GM18498 (cell line): ENCODE measurements around the gene SELENOF.
A peak's percentile ranks its signal among the peaks of the same experiment; 100 is the strongest.
"Not testable (repeated sequence)": the region's sequence is repeated elsewhere in the genome, so short reads cannot be mapped to it uniquely, and the experiment has no call there.

Experiments
- ATAC-seq: cut with Tn5 transposase; IDR thresholded peaks from one replicate; pipeline ENCODE4 v1.9.1; 2021; ENCODE audit warnings: mild to moderate bottlenecking, moderate library complexity; ENCODE audit not compliant: unreplicated experiment

SELENOF gene

GRCh38 chr1:86922445-86922844, 8.5 kb upstream of the SELENOF start:
- ATAC-seq: no peak

- no peak for ATAC-seq
Measured at GRCh38 chr1:86916752-86917151, 2.8 kb upstream of the SELENOF start.

- ATAC-seq: no peak
Measured at GRCh38 chr1:86915737-86916235, 1.9 kb upstream of the SELENOF start.

GRCh38 chr1:86914998-86915736, 1.2 kb upstream of the SELENOF start:
- ATAC-seq: peak; percentile 18

DNA sequence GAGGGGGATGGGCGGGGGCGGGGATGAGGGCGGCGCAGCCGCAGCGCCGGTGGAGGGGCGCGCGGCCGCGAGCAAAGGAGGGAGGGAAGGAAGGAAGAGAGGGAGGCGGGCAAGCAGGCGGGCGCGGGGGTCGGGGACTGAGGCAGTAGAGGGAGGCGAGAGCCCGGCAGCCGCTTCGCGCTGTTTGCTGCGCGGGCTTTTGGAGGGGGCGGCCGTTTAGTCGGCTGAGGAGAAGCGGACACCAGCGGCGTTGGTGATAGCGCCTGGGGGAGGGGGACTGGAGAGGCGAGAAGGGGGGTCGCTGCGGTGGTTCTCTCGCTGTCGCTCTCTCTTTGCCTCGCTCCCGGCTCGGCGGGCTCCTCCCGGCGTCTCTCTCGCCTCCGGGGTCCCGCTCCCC, 673 bp upstream of the SELENOF start, which contains the start of gene HS2ST1:
Gene HS2ST1 (plus strand): TSS at position 35 of the 397 bp plus-strand sequence.
- ATAC-seq: no peak

DNA sequence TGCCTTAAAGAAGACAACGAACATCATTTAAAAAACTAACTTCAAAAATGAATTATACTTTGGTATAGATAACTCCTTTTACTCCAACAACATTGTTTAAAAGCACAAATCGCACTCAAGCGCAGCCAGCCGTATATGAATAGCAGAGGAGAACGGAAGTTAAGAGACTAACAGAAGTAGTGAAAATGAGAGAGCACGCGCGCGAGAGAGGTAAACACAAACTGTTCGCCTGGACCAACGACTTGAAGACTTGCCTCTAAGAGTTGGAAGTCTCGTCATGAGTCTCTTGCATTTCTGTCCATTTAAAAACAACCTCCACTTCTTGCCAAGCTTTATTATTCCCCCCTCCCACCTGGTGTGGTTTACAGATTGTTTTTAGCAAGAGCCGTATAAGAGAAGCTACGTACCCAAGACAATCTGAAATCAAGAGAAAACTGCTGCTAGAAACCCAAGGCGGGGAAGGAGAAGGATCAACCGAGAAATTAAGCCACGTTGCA, 479 bp downstream of the SELENOF start:
- ATAC-seq: peak; percentile 19

DNA sequence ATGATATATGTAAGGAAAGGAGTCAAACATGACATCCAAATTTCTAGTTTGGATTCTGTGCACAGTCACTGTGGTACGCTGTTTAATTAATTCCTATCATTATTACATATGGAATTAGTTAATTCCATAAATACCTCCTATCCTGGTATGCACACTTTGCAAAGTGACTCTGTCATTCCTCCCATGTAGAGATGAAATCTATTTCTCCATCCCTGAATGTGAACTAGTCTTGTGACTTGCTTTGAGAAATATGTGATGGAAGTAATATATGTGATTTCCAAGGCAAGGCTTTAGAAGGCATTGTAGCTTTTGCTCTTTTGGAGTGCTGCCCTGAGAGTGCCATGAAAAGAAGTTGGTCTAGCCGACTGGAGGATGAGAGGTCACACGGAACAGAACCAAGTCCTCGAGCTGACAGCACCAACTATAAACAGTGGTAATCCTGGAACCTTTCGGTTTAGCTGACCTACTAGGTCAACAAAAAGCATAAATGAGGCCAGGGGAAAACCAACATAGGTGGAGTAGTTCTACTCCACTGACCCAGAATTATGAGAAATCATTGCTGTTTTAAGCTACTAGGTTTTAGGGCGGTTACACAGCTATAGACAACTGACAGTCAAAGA, 1.5 kb downstream of the SELENOF start:
- no peak for ATAC-seq

DNA sequence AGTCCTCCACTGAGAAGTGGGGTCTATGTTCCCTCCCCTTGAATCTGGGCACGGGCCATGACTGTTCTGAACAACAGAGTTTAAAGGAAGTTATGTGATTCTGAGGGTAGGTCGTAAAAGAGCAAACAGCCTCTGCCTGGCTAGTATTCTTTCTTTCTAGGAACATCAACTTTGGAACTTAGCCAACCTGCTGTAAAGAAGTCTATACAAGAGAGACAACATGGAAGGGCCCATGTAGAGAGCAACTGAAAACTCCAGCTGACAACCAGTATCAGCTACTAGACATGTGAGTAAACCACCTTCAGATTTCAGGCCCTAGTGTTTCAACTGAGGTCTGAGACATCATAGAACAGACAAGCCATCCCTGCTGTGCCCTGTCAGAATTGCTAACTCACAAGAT, 7.5 kb downstream of the SELENOF start:
- no peak for ATAC-seq

GRCh38 chr1:86905875-86906274, 8.1 kb downstream of the SELENOF start:
- no peak for ATAC-seq

DNA sequence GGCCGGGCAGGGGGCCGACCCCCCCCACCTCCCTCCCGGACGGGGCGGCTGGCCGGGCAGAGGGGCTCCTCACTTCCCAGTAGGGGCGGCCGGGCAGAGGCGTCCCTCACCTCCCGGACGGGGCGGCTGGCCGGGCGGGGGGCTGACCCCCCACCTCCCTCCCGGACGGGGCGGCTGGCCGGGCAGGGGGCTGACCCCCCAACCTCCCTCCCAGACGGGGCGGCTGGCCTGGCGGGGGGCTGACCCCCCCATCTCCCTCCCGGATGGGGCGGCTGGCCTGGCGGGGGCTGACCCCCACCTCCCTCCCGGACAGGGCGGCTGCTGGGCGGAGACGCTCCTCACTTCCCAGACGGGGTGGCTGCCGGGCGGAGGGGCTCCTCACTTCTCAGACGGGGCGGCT, 14.5 kb downstream of the SELENOF start:
- ATAC-seq: not testable (repeated sequence)

- no peak for ATAC-seq
Measured at GRCh38 chr1:86888327-86888726, 25.6 kb downstream of the SELENOF start.

DNA sequence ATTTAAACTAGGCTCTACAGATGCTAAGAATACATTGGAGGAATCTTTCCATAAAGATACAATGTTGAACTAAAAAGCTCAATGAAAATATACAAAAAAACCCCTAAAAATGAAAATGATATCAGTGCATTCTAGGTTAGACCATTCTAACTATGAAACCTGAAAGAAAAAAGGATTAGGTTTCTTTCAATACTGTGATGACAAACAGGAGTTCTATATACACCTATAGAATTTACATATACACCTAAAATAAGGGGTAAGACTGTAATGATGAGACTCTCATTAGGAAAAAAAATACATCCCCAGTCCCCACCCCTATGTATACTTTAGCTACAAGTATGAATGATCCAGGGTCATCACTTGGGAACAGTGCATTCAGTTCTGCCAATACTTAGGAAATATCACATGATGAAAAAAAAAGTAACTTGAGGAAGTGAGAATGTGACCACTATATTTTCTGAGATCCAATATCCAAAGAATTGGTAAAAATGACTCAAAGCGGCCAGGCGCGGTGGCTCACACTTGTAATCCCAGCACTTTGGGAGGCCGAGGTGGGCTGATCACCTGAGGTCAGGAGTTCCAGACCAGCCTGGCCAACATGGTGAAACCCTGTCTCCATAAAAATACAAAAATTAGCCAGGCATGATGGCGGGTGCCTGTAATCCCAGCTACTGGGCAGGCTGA, 26.3 kb downstream of the SELENOF start:
- peak; percentile 80 for ATAC-seq

DNA sequence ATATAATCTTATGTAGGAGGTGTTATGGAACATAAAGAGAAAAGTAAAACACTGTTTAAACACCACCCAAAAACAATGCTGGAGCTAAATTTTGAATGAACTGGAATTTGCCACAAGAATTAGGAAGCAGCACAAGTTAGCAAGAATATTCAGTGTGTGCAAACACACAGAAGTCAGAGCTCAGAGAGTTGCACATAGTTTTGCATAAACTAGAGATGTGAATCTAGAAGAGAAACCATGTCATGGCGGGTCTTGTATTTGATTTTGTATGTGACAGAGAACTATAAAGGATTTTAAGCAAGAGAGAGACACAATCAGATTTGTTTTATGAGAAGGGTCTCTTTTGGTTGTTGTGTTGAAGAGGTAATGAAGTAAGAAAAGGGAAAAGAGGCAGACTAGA, 38.2 kb downstream of the SELENOF start:
- ATAC-seq: peak; percentile 58

- no peak for ATAC-seq
Measured at GRCh38 chr1:86872086-86872485, 41.8 kb downstream of the SELENOF start.

DNA sequence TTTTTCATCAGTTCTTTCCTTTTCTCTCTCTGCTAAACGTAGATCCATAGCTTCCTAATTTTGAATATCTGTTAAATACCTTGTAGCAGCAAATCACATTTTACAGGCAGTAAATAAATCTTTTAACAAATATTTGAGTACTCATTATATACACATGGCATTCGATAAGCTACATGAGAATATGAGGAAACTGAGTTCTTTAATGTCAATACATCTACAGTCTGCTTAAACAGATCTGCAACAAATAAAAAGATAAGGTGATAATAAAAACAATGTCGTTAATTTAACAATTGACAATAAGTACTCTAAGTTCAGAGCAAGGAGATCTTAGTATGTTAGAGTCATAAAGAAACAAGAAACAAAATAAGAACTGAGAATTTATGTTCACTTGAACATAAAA, 42.9 kb downstream of the SELENOF start:
- no peak for ATAC-seq

- ATAC-seq: no peak
Measured at GRCh38 chr1:86868477-86868876, 45.4 kb downstream of the SELENOF start.

DNA sequence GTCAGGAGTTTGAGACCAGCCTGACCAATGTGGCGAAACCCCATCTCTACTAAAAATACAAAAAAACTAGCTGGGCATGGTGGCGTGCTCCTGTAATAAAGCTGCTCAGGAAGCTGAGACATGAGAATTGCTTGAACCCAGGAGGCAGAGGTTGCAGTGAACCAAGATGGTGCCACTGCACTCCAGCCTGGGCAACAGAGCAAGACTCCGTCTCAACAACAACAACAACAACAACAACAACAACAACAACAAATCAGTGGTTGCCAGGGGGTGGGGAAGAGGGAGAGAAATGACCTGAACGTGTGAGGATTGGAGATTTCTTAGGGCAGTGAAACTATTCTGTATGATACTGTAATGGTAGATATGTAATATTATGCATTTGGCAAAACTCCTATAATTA, 46.6 kb downstream of the SELENOF start:
- ATAC-seq: not testable (repeated sequence)

- peak; percentile 38 for ATAC-seq
Measured at GRCh38 chr1:86866665-86867064, 47.3 kb downstream of the SELENOF start.

- peak; percentile 82 for ATAC-seq
Measured at GRCh38 chr1:86865973-86866637, 47.8 kb downstream of the SELENOF start.

DNA sequence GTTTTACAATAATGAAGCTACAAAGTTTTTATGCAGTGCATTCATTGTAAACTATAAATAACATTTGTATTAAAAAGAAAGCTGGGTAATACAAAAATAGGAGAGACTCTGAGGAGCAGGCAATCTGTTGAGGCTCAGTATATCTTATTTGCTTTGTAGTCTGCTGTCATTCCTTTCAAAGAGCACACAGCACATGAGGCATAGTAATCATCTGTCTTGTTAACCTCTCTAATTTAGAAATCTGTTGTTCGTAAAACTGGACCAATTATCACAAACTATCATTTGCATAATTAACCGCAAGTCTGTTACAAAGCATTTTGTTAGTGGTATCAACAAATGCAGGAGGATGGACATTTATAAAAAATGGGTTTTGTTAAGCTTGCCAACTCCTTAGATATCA, 51.0 kb downstream of the SELENOF start:
- no peak for ATAC-seq

DNA sequence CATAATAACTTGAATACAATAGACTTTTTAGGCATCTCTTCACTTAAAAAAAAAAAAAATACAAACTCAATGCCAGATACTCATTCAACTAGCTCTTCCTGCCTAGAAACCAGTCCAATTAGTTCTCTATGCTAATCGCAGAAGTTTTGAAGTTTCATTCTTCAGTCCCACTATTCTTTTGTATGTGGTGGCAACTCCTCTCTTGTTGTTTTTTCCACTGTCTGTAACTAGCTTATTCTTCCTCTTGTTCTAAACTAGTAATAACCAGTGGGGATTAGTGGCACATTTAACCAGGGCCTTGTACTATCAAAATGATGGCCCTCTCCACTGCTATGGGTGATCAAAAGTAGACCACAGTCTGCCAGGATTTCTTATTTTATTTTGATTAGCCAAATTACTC, 52.5 kb downstream of the SELENOF start:
- no peak for ATAC-seq
